ENCODE data around the gene PDE7B. TPM values are rescaled to one million over a fixed set of nuclear protein-coding genes. Genes with fewer than 3 reads are reported as not detected.

The PDE7B gene
- total and polyA plus RNA-seq, 2 donors (not counting 1 experiment from before 2014, with no cell fraction given): 2.6 to 7.5 TPM

- intact Hi-C loops (cut with micrococcal nuclease): loop anchor here (10.0 kb wide), 1 partner anchor 364 kb away; no protein-coding TSS in a partner anchor
- Histone ChIP-seq H3K79me2 (ENCODE audit: control insufficient read depth, insufficient read depth, low read length) (no peaks in the 10 kb centered on the region), H3K4me1 (ENCODE audit: control insufficient read depth in 2 of 2, insufficient read depth in 2 of 2, low read length in 2 of 2) (peaks cover 8 to 10% of the 10 kb centered on the region in 2 donors), H3K36me3 (replicated peaks in 1 of 2; ENCODE audit: control extremely low read depth in 1 of 2, control insufficient read depth in 1 of 2, extremely low read depth in 1 of 2, insufficient read depth in 2 of 2, low read length in 1 of 2) (no peaks in the 10 kb centered on the region), H2AFZ (ENCODE audit: insufficient read depth, low read depth, low read length, poor library complexity, severe bottlenecking) (no peak overlapping the region), H3K4me3 (ENCODE audit: control extremely low read depth in 1 of 5, extremely low read depth in 1 of 5, insufficient read depth in 1 of 5, low read depth in 2 of 5, low read length in 4 of 5) (no peak overlapping the region), H3K27ac (ENCODE audit: low read length in 2 of 2) (no peak overlapping the region), H3K27me3 (replicated peaks in 1 of 4; ENCODE audit: control extremely low read depth in 1 of 4, control insufficient read depth in 3 of 4, insufficient read depth in 4 of 4, low read length in 3 of 4) (no peaks in the 10 kb centered on the region), H3K9ac (ENCODE audit: low read length) (no peak overlapping the region), H3K4me2 (replicated peaks; ENCODE audit: low read depth, low read length, poor library complexity, severe bottlenecking) (no peak overlapping the region), H4K20me1 (ENCODE audit: control insufficient read depth, insufficient read depth, low read length, poor library complexity, severe bottlenecking) (no peaks in the 10 kb centered on the region), H3K9me3 (ENCODE audit: control extremely low read depth in 1 of 3, control insufficient read depth in 2 of 3, insufficient read depth in 1 of 3, low read length in 2 of 3) (no peaks in the 10 kb centered on the region)
- ChIA-PET CTCF (no interaction called here), POLR2A (no interaction called here)
- Mint-ChIP-seq H3K9me3 (ENCODE audit: insufficient read depth) (no peaks in the 10 kb centered on the region), H3K4me3 (no peak overlapping the region), H3K4me1 (peaks cover 9% of the 10 kb centered on the region), H3K27me3 (peaks cover 4% of the 10 kb centered on the region), H3K27ac (no peak overlapping the region)
- no peak for ATAC-seq (ENCODE audit: low read depth)
- TF ChIP-seq CTCF (IDR thresholded peaks at IDR 0.05): no peak
- TF ChIP-seq EZH2 (IDR thresholded peaks at IDR 0.05; ENCODE audit: borderline replicate concordance, insufficient read depth, low read depth, low read length, poor library complexity, severe bottlenecking): no peak
- DNase-seq: no peak
Observed at GRCh38 chr6:136038531-136038930, 187.0 kb downstream of the PDE7B start.

DNA sequence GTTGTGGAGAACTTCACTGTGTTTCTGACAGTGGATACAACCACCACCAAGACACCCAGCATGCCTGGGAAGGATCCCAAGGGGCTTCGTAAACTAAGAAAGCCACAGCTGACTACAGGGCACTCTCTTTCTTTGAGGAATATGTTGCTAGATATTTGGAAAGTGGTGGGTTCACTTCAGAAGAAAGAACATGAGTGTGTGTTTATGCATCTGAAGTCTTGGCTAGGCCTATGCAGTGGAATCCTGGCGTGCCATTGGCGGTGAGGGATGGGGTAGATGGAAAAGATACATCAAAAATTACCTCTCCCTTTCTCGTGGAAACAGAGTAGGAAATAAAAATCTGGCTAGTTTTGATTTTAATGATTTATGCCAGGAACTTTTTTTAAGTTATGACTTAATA is 187.7 kb downstream of the PDE7B start:
- Histone ChIP-seq H3K27me3 (replicated peaks in 1 of 4; ENCODE audit: control extremely low read depth in 1 of 4, control insufficient read depth in 3 of 4, insufficient read depth in 4 of 4, low read length in 3 of 4) (no peaks in the 10 kb centered on the region), H3K9me3 (ENCODE audit: control extremely low read depth in 1 of 3, control insufficient read depth in 2 of 3, insufficient read depth in 1 of 3, low read length in 2 of 3) (no peaks in the 10 kb centered on the region), H3K9ac (ENCODE audit: low read length) (no peak overlapping the region), H2AFZ (ENCODE audit: insufficient read depth, low read depth, low read length, poor library complexity, severe bottlenecking) (no peak overlapping the region), H3K4me1 (ENCODE audit: control insufficient read depth in 2 of 2, insufficient read depth in 2 of 2, low read length in 2 of 2) (peaks cover 8 to 10% of the 10 kb centered on the region in 2 donors), H3K79me2 (ENCODE audit: control insufficient read depth, insufficient read depth, low read length) (no peaks in the 10 kb centered on the region), H3K4me3 (ENCODE audit: control extremely low read depth in 1 of 5, extremely low read depth in 1 of 5, insufficient read depth in 1 of 5, low read depth in 2 of 5, low read length in 4 of 5) (no peak overlapping the region), H3K27ac (ENCODE audit: low read length in 2 of 2) (no peak overlapping the region), H4K20me1 (ENCODE audit: control insufficient read depth, insufficient read depth, low read length, poor library complexity, severe bottlenecking) (no peaks in the 10 kb centered on the region), H3K36me3 (replicated peaks in 1 of 2; ENCODE audit: control extremely low read depth in 1 of 2, control insufficient read depth in 1 of 2, extremely low read depth in 1 of 2, insufficient read depth in 2 of 2, low read length in 1 of 2) (no peaks in the 10 kb centered on the region), H3K4me2 (replicated peaks; ENCODE audit: low read depth, low read length, poor library complexity, severe bottlenecking) (no peak overlapping the region)
- 100% methylated on average over 1 of the region's 4 CpGs for WGBS (ENCODE audit: insufficient coverage)
- intact Hi-C loops (cut with micrococcal nuclease): loop anchor here (10.0 kb wide), 1 partner anchor 364 kb away; no protein-coding TSS in a partner anchor
- ATAC-seq (ENCODE audit: low read depth) (no peak), DNase-seq (no peak)
- POLR2A ChIA-PET: no interaction called here
- Mint-ChIP-seq H3K27me3 (peaks cover 4% of the 10 kb centered on the region), H3K27ac (no peak overlapping the region), H3K9me3 (ENCODE audit: insufficient read depth) (no peaks in the 10 kb centered on the region), H3K4me1 (peaks cover 9% of the 10 kb centered on the region), H3K4me3 (no peak overlapping the region)
- CTCF ChIA-PET: no interaction called here
- TF ChIP-seq EZH2 (IDR thresholded peaks at IDR 0.05; ENCODE audit: borderline replicate concordance, insufficient read depth, low read depth, low read length, poor library complexity, severe bottlenecking) (no peak), CTCF (IDR thresholded peaks at IDR 0.05) (no peak)
